UCSD-AML1 (cell line): Measurements from ENCODE around the gene FYB1.
"Not testable (repeated sequence)": the region's sequence is repeated elsewhere in the genome, so short reads cannot be mapped to it uniquely, and the experiment has no call there.

Experiments
- DNase-seq: peaks from one replicate; lab custom pipeline; 2025; ENCODE audit not compliant: unreplicated experiment; lab: John Stamatoyannopoulos, UW

FYB1 gene

GRCh38 chr5:39189292-39189955, 29.9 kb downstream of the FYB1 start:
- no peak for DNase-seq

GRCh38 chr5:39187831-39188731, 31.3 kb downstream of the FYB1 start:
- DNase-seq = no peak

GRCh38 chr5:39186722-39187539, 32.4 kb downstream of the FYB1 start:
- DNase-seq = no peak

GRCh38 chr5:39186289-39186688, 33.1 kb downstream of the FYB1 start:
- DNase-seq = no peak

GRCh38 chr5:39185761-39186160, 33.6 kb downstream of the FYB1 start:
- no peak for DNase-seq

GRCh38 chr5:39179561-39179960, 39.8 kb downstream of the FYB1 start:
- not testable (repeated sequence) for DNase-seq

- DNase-seq = no peak
Observed at GRCh38 chr5:39178861-39179260, 40.5 kb downstream of the FYB1 start.

GRCh38 chr5:39178171-39178570, 41.2 kb downstream of the FYB1 start:
- DNase-seq = no peak

GRCh38 chr5:39177631-39177964, 41.8 kb downstream of the FYB1 start:
- no peak for DNase-seq

- DNase-seq = peak; percentile 36
Observed at GRCh38 chr5:39176759-39177630, 42.4 kb downstream of the FYB1 start.

GRCh38 chr5:39175273-39175955, 43.9 kb downstream of the FYB1 start:
- DNase-seq = no peak

GRCh38 chr5:39173069-39173468, 46.3 kb downstream of the FYB1 start:
- no peak for DNase-seq

GRCh38 chr5:39172593-39172992, 46.8 kb downstream of the FYB1 start:
- DNase-seq = no peak

GRCh38 chr5:39171647-39172046, 47.7 kb downstream of the FYB1 start:
- DNase-seq = no peak

- no peak for DNase-seq
Observed at GRCh38 chr5:39169081-39169480, 50.3 kb downstream of the FYB1 start.

GRCh38 chr5:39167972-39168342, 51.4 kb downstream of the FYB1 start:
- DNase-seq = no peak

GRCh38 chr5:39167141-39167971, 52.0 kb downstream of the FYB1 start:
- DNase-seq = no peak

- no peak for DNase-seq
Observed at GRCh38 chr5:39164529-39165402, 54.6 kb downstream of the FYB1 start.
